Upper lobe of left lung (tissue), 4 donors: ENCODE measurements around the gene CHP2.

Source experiments
- EP300 ChIP-seq, 4 donors: sonication (generic); formaldehyde crosslinking; IDR thresholded peaks; one replicate each; pipeline ENCODE4 v1.5.1; 2017; ENCODE audit warnings: antibody characterized with exemption in 4 of 4, control low read depth in 2 of 4
- POLR2A ChIP-seq, 4 donors: fragments of 450-650 bp; IDR thresholded peaks; one replicate each; pipeline ENCODE4 v1.5.1; 2016 to 2017; ENCODE audit warnings: antibody characterized with exemption in 4 of 4, mild to moderate bottlenecking in 2 of 4
- POLR2AphosphoS5 ChIP-seq, 2 donors: sonication (generic); formaldehyde crosslinking; IDR thresholded peaks; one replicate each; pipeline ENCODE4 v1.5.1; 2017; ENCODE audit warnings: antibody characterized with exemption in 2 of 2
- TF ChIP-seq, protein P1 (sequence below), 6 experiments: fragments of 450-650 bp in 4 of 6; fragments of 200-600 bp in 2 of 6; sonication (generic) in 2 of 6; IDR thresholded peaks; one replicate each; pipeline ENCODE4 v1.5.1; 2016 to 2019; ENCODE audit warnings: antibody characterized with exemption in 6 of 6

DNA sequence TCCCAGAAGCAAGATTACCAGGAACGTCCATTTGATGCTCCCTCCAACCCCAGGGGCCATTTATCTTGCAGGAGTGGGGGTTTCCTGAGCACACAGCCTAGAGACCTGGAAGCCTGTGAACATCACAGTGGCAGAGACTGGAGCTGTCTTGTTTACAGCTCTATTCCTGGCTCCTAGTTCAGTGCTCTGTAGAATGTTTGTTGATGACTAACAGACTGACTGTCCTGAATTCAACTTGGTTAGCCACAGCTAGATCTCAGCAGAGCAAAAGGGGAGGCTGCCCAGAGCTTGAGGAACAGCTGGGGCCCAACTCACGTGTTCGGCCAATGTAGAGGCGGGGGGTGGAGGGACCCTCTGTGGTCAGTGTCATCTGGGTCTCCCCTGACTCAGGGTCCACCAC lies 48.4 kb upstream of the CHP2 start:
- no peak for TF ChIP-seq POLR2A (IDR thresholded peaks at IDR 0.05)
- TF ChIP-seq, protein P1, sequence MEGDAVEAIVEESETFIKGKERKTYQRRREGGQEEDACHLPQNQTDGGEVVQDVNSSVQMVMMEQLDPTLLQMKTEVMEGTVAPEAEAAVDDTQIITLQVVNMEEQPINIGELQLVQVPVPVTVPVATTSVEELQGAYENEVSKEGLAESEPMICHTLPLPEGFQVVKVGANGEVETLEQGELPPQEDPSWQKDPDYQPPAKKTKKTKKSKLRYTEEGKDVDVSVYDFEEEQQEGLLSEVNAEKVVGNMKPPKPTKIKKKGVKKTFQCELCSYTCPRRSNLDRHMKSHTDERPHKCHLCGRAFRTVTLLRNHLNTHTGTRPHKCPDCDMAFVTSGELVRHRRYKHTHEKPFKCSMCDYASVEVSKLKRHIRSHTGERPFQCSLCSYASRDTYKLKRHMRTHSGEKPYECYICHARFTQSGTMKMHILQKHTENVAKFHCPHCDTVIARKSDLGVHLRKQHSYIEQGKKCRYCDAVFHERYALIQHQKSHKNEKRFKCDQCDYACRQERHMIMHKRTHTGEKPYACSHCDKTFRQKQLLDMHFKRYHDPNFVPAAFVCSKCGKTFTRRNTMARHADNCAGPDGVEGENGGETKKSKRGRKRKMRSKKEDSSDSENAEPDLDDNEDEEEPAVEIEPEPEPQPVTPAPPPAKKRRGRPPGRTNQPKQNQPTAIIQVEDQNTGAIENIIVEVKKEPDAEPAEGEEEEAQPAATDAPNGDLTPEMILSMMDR (IDR thresholded peaks at IDR 0.05), result no peak
- TF ChIP-seq POLR2AphosphoS5 (IDR thresholded peaks at IDR 0.05), result no peak
- no peak for TF ChIP-seq EP300 (IDR thresholded peaks at IDR 0.05)
